IMR-90 (cell line): ENCODE results near the gene GJC2. TPM values are rescaled to one million over a fixed set of nuclear protein-coding genes. Genes with fewer than 3 reads are reported as not detected.

Source experiments
- ATAC-seq: fragments of 200-7000 bp; cut with Tn5 transposase; 2 replicates; pipeline ENCODE4 v1.9.1; 2020; ENCODE audit warnings: low read depth, mild to moderate bottlenecking, moderate library complexity
- BruUV-seq: library from RNA; stranded (reverse); fragments of 400-500 nt; replicated peaks from 2 replicates; lab custom pipeline; 2021; lab: Mats Ljungman, UMichigan
- CTCF ChIA-PET: fragments of 300-600 bp; formaldehyde crosslinking; extraction: SDS; loops from one replicate; lab custom pipeline; 2021; ENCODE audit warnings: antibody characterized with exemption; lab: Yijun Ruan, JAX
- POLR2A ChIA-PET: fragments of 300-600 bp; sonication (Branson Sonifier 250); formaldehyde crosslinking; loops from one replicate; lab custom pipeline; 2022; ENCODE audit warnings: antibody characterized with exemption; ENCODE audit not compliant: unreplicated experiment; lab: Charles Lee
- DNase-seq: peaks from one replicate; pipeline ENCODE4 v3.0.0; 2013
- H2AFZ ChIP-seq: replicated peaks from 2 replicates; pipeline ENCODE3; 2013; ENCODE audit warnings: low read length, mild to moderate bottlenecking; ENCODE audit not compliant: poor library complexity
- H2AK5ac ChIP-seq: 2 replicates; pipeline ENCODE4 v1.6.1; 2013; ENCODE audit warnings: low read depth, low read length, inconsistent platforms
- H2AK9ac ChIP-seq: replicated peaks from 2 replicates; pipeline ENCODE3; 2013; ENCODE audit warnings: mild to moderate bottlenecking, low read depth, low read length, moderate library complexity; ENCODE audit not compliant: poor library complexity
- H2BK120ac ChIP-seq: 2 replicates; pipeline ENCODE4 v1.6.1; 2013; ENCODE audit warnings: low read depth, low read length, inconsistent platforms
- H2BK15ac ChIP-seq: 3 replicates; pipeline ENCODE4 v1.6.1; 2013; ENCODE audit warnings: low read depth, low read length, inconsistent platforms
- H2BK20ac ChIP-seq: 2 replicates; pipeline ENCODE4 v1.6.1; 2013; ENCODE audit warnings: low read depth, mild to moderate bottlenecking, inconsistent platforms, low read length, moderate library complexity
- H2BK5ac ChIP-seq: 2 replicates; pipeline ENCODE4 v1.6.1; 2013; ENCODE audit warnings: mild to moderate bottlenecking, low read depth, low read length, inconsistent platforms; ENCODE audit not compliant: poor library complexity, severe bottlenecking
- H3K14ac ChIP-seq: replicated peaks from 2 replicates; pipeline ENCODE4 v1.6.1; 2013; ENCODE audit warnings: low read depth, low read length, inconsistent platforms
- H3K18ac ChIP-seq: 2 replicates; pipeline ENCODE4 v1.6.1; 2013; ENCODE audit warnings: low read depth, low read length, control low read depth
- H3K23ac ChIP-seq: 2 replicates; pipeline ENCODE4 v1.6.1; 2013; ENCODE audit warnings: low read depth, low read length, inconsistent platforms
- H3K27ac ChIP-seq: 2 replicates; pipeline ENCODE4 v1.5.1; 2013; ENCODE audit warnings: mild to moderate bottlenecking, control low read depth, low read length; ENCODE audit not compliant: insufficient read depth
- H3K27me3 ChIP-seq: 2 replicates; pipeline ENCODE4 v1.6.1; 2013; ENCODE audit warnings: low read length; ENCODE audit not compliant: control insufficient read depth, insufficient read depth
- H3K36me3 ChIP-seq: 2 replicates; pipeline ENCODE4 v1.6.1; 2013; ENCODE audit warnings: low read length, mixed read lengths; ENCODE audit not compliant: control insufficient read depth, insufficient read depth
- H3K4ac ChIP-seq: 2 replicates; pipeline ENCODE4 v1.6.1; 2013; ENCODE audit warnings: low read depth, low read length, inconsistent platforms
- H3K4me1 ChIP-seq: 2 replicates; pipeline ENCODE4 v1.6.1; 2013; ENCODE audit warnings: low read length, mixed read lengths; ENCODE audit not compliant: control insufficient read depth, insufficient read depth
- H3K4me2 ChIP-seq: 2 replicates; pipeline ENCODE4 v1.6.1; 2013; ENCODE audit warnings: low read depth, mild to moderate bottlenecking, control low read depth, low read length, moderate library complexity
- H3K4me3 ChIP-seq: 2 replicates; pipeline ENCODE4 v1.5.1; 2013; ENCODE audit warnings: low read depth, mild to moderate bottlenecking, control low read depth, low read length, moderate library complexity; ENCODE audit not compliant: insufficient read depth
- H3K56ac ChIP-seq: 2 replicates; pipeline ENCODE4 v1.6.1; 2013; ENCODE audit warnings: low read length, inconsistent platforms; ENCODE audit not compliant: insufficient read depth; ENCODE audit errors: extremely low read depth
- H3K79me1 ChIP-seq, 2 experiments: 2 replicates each; pipeline ENCODE4 v1.6.1; 2013; ENCODE audit warnings: low read length in 2 of 2, inconsistent platforms in 1 of 2, low read depth in 1 of 2
- H3K9ac ChIP-seq: 2 replicates; pipeline ENCODE4 v1.6.1; 2013; ENCODE audit warnings: low read depth, low read length, control low read depth
- H3K9me1 ChIP-seq: 2 replicates; pipeline ENCODE4 v1.6.1; 2013; ENCODE audit warnings: low read length, inconsistent platforms; ENCODE audit not compliant: insufficient read depth
- H3K9me3 ChIP-seq: 2 replicates; pipeline ENCODE4 v1.6.1; 2013; ENCODE audit warnings: low read length; ENCODE audit not compliant: control insufficient read depth, insufficient read depth
- H4K20me1 ChIP-seq: 2 replicates; pipeline ENCODE4 v1.6.1; 2013; ENCODE audit warnings: low read length, inconsistent platforms; ENCODE audit not compliant: insufficient read depth
- H4K5ac ChIP-seq: 2 replicates; pipeline ENCODE4 v1.6.1; 2013; ENCODE audit warnings: mild to moderate bottlenecking, low read depth, low read length, control low read depth
- H4K8ac ChIP-seq, 2 experiments: 2 replicates each; pipeline ENCODE4 v1.6.1; 2013; ENCODE audit warnings: low read depth in 2 of 2, low read length in 2 of 2, control low read depth in 1 of 2, inconsistent platforms in 1 of 2
- H4K91ac ChIP-seq: 2 replicates; pipeline ENCODE4 v1.6.1; 2013; ENCODE audit warnings: low read depth, low read length, inconsistent platforms; ENCODE audit not compliant: insufficient read depth
- CHD1 ChIP-seq: IDR thresholded peaks from 2 replicates; pipeline ENCODE4 v1.6.1; 2012; ENCODE audit warnings: low read depth, low read length, improper control_type of control experiment
- FOS ChIP-seq: fragments of 150-350 bp; IDR thresholded peaks from 2 replicates; pipeline ENCODE4 v1.6.1; 2016; ENCODE audit warnings: low read depth, low read length
- POLR2A ChIP-seq: IDR thresholded peaks from 2 replicates; pipeline ENCODE4 v1.6.1; 2012; ENCODE audit warnings: mild to moderate bottlenecking, low read depth, low read length
- whole genome bisulfite sequencing, 2 experiments: methylation state at CpG; one replicate each; pipeline versions ENCODE4 v1.1.5 to v1.1.7; 2013; ENCODE audit warnings: missing lambda C conversion rate in 2 of 2; ENCODE audit not compliant: insufficient read length in 1 of 2; ENCODE audit errors: extremely low coverage in 2 of 2; 5-methylcytosine and 5-hydroxymethylcytosine counted together
- dilution Hi-C: fragments of 300-500 bp; cut with HindIII; formaldehyde crosslinking; loops from one replicate; pipeline ENCODE4 v1.14.3; 2018; ENCODE audit warnings: low sequenced_read_pairs; ENCODE audit not compliant: unreplicated experiment
- in situ Hi-C: fragments of 300-500 bp; cut with MboI; formaldehyde crosslinking; loops from 3 replicates; pipeline ENCODE4 v1.14.3; 2019; ENCODE audit warnings: low sequenced_read_pairs, inconsistent platforms, mixed read lengths
- intact Hi-C: fragments of 100-400 bp; cut with micrococcal nuclease; formaldehyde crosslinking; loops from 2 replicates; pipeline ENCODE4 v1.10.0; 2022
- polyA plus RNA-seq, 3 experiments: library from polyadenylated mRNA; depleted of rRNA; stranded (reverse); fragments of >200 nt; gene quantifications; 2 replicates each; pipeline ENCODE4 v1.2.3, GENCODE V29; 2012; ENCODE audit warnings: low replicate concordance in 1 of 3
- total RNA-seq: library from RNA; depleted of rRNA; stranded (reverse); fragments of >200 nt; gene quantifications from 2 replicates; pipeline ENCODE4 v1.2.3, GENCODE V29; 2012

Gene GJC2
- total and polyA plus RNA-seq, 2 of the 4 experiments (the other 2 are of a cell fraction): 1.1 to 1.7 TPM

GRCh38 chr1:228190182-228190581 lies 40.5 kb downstream of the GJC2 start:
- ChIA-PET POLR2A (no interaction called here), CTCF (no interaction called here)
- H3K9me3 ChIP-seq: no peaks in the 10 kb centered on the region
- H3K14ac ChIP-seq: no peak overlapping the region
- WGBS, 2 experiments: 87% methylated on average over 9 of the region's 14 CpGs; no CpG with 5 or more reads in 1 of the 2 experiments
- H3K27me3 ChIP-seq: no peaks in the 10 kb centered on the region
- no peaks in the 10 kb centered on the region for H3K79me1 ChIP-seq
- no peak overlapping the region for H3K23ac ChIP-seq
- H3K36me3 ChIP-seq: no peaks in the 10 kb centered on the region
- H3K18ac ChIP-seq: no peak overlapping the region
- no peak overlapping the region for H4K5ac ChIP-seq
- no peaks in the 10 kb centered on the region for H4K20me1 ChIP-seq
- ATAC-seq (no peak), DNase-seq (no peak)
- no peak overlapping the region for H2BK120ac ChIP-seq
- H3K4me1 ChIP-seq: no peaks in the 10 kb centered on the region
- no peak overlapping the region for H3K4me2 ChIP-seq
- BruUV-seq: no TSS peak
- no peak overlapping the region for H3K4ac ChIP-seq
- H2AK9ac ChIP-seq: no peak overlapping the region
- TF ChIP-seq POLR2A (no peak), CHD1 (no peak), FOS (no peak)
- in situ Hi-C loops: no loop called here
- no peak overlapping the region for H2AK5ac ChIP-seq
- H3K9ac ChIP-seq: no peak overlapping the region
- no peak overlapping the region for H3K27ac ChIP-seq
- intact Hi-C loops: no loop called here
- no peak overlapping the region for H2BK5ac ChIP-seq
- dilution Hi-C loops: no loop called here
- H3K56ac ChIP-seq: no peak overlapping the region
- no peak overlapping the region for H2AFZ ChIP-seq
- H2BK20ac ChIP-seq: no peak overlapping the region
- H4K8ac ChIP-seq: no peak overlapping the region
- no peak overlapping the region for H2BK15ac ChIP-seq
- H4K91ac ChIP-seq: no peak overlapping the region
- no peaks in the 10 kb centered on the region; the same call in 1 of the 2 replicates for H3K9me1 ChIP-seq
- H3K4me3 ChIP-seq: no peak overlapping the region
